ENCODE data around the gene RFXANK.

Gene RFXANK

GRCh38 chr19:19232261-19232721 is 40.2 kb downstream of the RFXANK start:
- no peak for DNase-seq (ENCODE audit: low spot score)

GRCh38 chr19:19234220-19234816 is 42.3 kb downstream of the RFXANK start:
- DNase-seq (ENCODE audit: low spot score), result no peak

- no peak for DNase-seq (ENCODE audit: low spot score)
These were observed 44.1 kb downstream of the RFXANK start for GRCh38 chr19:19236173-19236572.

GRCh38 chr19:19238126-19238894 is 46.3 kb downstream of the RFXANK start:
- DNase-seq (ENCODE audit: low spot score), result no peak

- no peak for DNase-seq (ENCODE audit: low spot score)
These were observed 47.6 kb downstream of the RFXANK start for GRCh38 chr19:19239675-19240074.

- no peak for DNase-seq (ENCODE audit: low spot score)
These were observed 48.4 kb downstream of the RFXANK start for GRCh38 chr19:19240476-19240875.

- DNase-seq (ENCODE audit: low spot score), result no peak
These were observed 58.2 kb downstream of the RFXANK start for GRCh38 chr19:19250196-19250801.
